Brain microvascular endothelial cell (primary cell): Measurements from ENCODE around the gene ELAPOR1.

Experiments used
- DNase-seq: peaks from one replicate; pipeline ENCODE4 v3.0.0-alpha.2; 2020
- H3K27ac ChIP-seq: fragments of 250-450 bp; sonication (Bioruptor Pico); 2 replicates; pipeline ENCODE4 v1.5.1; 2020; ENCODE audit warnings: mild to moderate bottlenecking, moderate library complexity
- H3K27me3 ChIP-seq: fragments of 250-450 bp; sonication (Bioruptor Pico); replicated peaks from 2 replicates; pipeline ENCODE4 v1.5.1; 2020; ENCODE audit warnings: mild to moderate bottlenecking
- H3K36me3 ChIP-seq: fragments of 250-450 bp; sonication (Bioruptor Pico); replicated peaks from 2 replicates; pipeline ENCODE4 v1.5.1; 2020; ENCODE audit warnings: mild to moderate bottlenecking
- H3K4me3 ChIP-seq: 2 replicates; pipeline ENCODE4 v1.5.1; 2011; ENCODE audit warnings: low read depth, mild to moderate bottlenecking, control low read depth, low read length, moderate library complexity
- in situ Hi-C: cut with HindIII; loops from 2 replicates; pipeline ENCODE4 v1.10.0; 2017; ENCODE audit warnings: low sequenced_read_pairs, low pct_ligation_motif_present
- TF ChIP-seq, protein P1 (sequence below): IDR thresholded peaks from 2 replicates; pipeline ENCODE4 v1.5.1; 2011; ENCODE audit warnings: low read depth, mild to moderate bottlenecking, moderate library complexity, low read length, control low read depth, inconsistent platforms; ENCODE audit errors: missing control alignments

Gene ELAPOR1

DNA sequence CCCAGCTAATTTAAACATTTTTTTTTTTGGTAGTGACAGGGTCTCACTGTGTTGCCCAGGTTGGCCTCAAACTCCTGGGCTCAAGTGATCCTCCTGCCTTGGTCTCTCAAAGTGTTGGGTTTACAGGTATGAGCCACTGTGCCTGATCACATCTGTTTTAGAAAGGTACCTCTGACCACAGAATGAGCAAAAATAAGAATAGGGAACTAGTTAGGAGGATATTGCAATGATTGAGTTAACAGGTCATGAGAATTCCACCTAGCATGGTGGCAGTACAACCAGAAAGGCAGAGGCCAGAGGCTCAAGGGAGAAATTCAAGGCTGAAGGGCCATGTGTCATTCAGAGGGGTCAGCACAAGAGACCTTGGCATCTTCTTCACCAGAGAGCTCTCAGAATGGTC is 49.6 kb downstream of the ELAPOR1 start:
- no peak for DNase-seq
- H3K4me3 ChIP-seq, result no peak overlapping the region
- TF ChIP-seq, protein P1, sequence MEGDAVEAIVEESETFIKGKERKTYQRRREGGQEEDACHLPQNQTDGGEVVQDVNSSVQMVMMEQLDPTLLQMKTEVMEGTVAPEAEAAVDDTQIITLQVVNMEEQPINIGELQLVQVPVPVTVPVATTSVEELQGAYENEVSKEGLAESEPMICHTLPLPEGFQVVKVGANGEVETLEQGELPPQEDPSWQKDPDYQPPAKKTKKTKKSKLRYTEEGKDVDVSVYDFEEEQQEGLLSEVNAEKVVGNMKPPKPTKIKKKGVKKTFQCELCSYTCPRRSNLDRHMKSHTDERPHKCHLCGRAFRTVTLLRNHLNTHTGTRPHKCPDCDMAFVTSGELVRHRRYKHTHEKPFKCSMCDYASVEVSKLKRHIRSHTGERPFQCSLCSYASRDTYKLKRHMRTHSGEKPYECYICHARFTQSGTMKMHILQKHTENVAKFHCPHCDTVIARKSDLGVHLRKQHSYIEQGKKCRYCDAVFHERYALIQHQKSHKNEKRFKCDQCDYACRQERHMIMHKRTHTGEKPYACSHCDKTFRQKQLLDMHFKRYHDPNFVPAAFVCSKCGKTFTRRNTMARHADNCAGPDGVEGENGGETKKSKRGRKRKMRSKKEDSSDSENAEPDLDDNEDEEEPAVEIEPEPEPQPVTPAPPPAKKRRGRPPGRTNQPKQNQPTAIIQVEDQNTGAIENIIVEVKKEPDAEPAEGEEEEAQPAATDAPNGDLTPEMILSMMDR, result no peak
- H3K27ac ChIP-seq, result no peak overlapping the region
- in situ Hi-C loops, result no loop called here
- H3K36me3 ChIP-seq, result no peaks in the 10 kb centered on the region
- no peaks in the 10 kb centered on the region for H3K27me3 ChIP-seq
